ENCODE measurements around the gene TSHZ1. TPM values are rescaled to one million over a fixed set of nuclear protein-coding genes. Genes with fewer than 3 reads are reported as not detected.
A peak's percentile ranks its signal among the peaks of the same experiment; 100 is the strongest.

The TSHZ1 gene
- total RNA-seq, 4 donors from 2014 or later, result 22.3 to 41.7 (median 33.8) TPM

DNA sequence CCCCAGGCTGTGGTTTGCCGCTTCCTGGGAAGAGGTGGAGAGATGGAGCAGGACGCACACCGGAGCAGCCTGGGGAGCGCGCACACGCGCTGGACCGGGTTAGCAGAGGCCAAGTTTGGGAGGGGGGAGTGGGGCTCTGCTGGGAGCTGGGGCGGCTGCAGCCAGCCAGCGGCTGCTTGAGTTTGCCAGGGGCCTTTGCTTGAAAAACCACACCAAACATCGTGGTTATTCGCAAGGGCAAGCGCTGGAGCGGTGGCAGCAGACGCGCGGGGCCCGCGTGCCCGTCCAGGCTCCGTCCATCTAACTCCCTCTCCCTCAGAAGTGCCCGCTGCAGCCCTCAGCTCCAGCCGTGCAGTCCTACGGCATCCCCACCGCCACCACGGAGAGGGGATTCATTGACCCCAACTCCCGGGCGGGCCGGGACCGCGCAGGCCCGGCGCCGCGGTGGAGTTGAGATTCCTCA lies 6.3 kb upstream of the TSHZ1 start:
- H3K9me3 ChIP-seq, result no peaks in the 10 kb centered on the region
- H3K4me1 ChIP-seq, result peaks cover 0 to 81% (median 15%) of the 10 kb centered on the region in 3 donors
- TF ChIP-seq POLR2A (IDR thresholded peaks at IDR 0.05), result no peak
- no peak for TF ChIP-seq POLR2AphosphoS5 (IDR thresholded peaks at IDR 0.05)
- TF ChIP-seq, protein P1, sequence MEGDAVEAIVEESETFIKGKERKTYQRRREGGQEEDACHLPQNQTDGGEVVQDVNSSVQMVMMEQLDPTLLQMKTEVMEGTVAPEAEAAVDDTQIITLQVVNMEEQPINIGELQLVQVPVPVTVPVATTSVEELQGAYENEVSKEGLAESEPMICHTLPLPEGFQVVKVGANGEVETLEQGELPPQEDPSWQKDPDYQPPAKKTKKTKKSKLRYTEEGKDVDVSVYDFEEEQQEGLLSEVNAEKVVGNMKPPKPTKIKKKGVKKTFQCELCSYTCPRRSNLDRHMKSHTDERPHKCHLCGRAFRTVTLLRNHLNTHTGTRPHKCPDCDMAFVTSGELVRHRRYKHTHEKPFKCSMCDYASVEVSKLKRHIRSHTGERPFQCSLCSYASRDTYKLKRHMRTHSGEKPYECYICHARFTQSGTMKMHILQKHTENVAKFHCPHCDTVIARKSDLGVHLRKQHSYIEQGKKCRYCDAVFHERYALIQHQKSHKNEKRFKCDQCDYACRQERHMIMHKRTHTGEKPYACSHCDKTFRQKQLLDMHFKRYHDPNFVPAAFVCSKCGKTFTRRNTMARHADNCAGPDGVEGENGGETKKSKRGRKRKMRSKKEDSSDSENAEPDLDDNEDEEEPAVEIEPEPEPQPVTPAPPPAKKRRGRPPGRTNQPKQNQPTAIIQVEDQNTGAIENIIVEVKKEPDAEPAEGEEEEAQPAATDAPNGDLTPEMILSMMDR (IDR thresholded peaks at IDR 0.05), result no peak
- no peak for TF ChIP-seq EP300 (IDR thresholded peaks at IDR 0.05)
- 20% methylated on average over 2 of the region's 35 CpGs; no CpG with 5 or more reads in 1 of the 2 donors for WGBS, 2 donors (ENCODE audit: low coverage in 1 of 2)
- H3K36me3 ChIP-seq, result peaks cover 0 to 25% of the 10 kb centered on the region in 2 donors
- peak overlapping the region; percentile 61 to 98 (median 84) for H3K27ac ChIP-seq
- ATAC-seq, result no peak
- peak overlapping the region; percentile 44 to 77 for H3K4me3 ChIP-seq
- H3K27me3 ChIP-seq, result no peaks in the 10 kb centered on the region

DNA sequence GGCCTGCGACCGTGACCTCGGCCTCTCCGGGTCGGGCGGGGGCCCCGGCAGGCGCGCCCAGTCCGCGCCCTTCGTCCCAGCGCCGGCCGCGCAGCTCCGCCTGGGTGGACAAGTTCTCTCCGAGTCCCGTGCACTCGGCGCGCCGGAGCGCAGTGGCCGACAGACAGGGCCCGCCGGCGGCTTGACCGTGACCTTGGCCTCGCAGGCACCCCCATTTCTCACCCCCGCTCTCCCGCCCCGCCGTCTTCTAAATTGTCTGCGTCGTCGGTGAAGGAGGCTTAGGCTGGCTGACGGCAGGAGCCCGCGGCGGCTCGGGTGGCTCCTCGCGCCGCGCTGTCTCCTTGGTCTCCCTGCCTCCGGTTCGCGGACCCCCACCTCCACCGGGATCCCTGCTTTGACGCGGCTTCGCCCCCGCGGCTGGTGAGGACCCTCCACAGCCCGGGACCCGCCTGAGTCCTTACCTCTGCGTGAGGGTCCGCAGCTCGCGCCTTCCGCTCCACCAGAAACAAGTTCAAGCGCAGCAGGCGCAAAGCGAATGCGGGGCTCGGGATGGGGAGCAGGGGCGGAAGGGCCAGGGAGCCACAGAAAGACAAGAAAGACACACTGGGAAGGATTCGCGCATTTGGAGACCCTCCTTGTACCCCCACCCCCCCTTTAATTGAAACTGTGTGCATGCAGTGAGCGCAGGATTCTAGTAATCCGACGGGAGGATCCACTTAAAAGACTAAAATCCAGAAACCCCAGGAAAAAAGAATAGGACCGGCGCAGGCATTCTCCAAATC lies 5.7 kb upstream of the TSHZ1 start:
- ATAC-seq, result no peak
- WGBS, 2 donors (ENCODE audit: low coverage in 1 of 2), result 20 to 22% methylated on average over 3 to 7 of the region's 75 CpGs
- peak overlapping the region; percentile 61 to 98 (median 84) for H3K27ac ChIP-seq
- H3K4me3 ChIP-seq, result peak overlapping the region; percentile 44 to 77
- no peaks in the 10 kb centered on the region for H3K9me3 ChIP-seq
- H3K4me1 ChIP-seq, result peaks cover 0 to 77% (median 15%) of the 10 kb centered on the region in 3 donors
- TF ChIP-seq POLR2AphosphoS5 (IDR thresholded peaks at IDR 0.05) (no peak), POLR2A (IDR thresholded peaks at IDR 0.05) (no peak), EP300 (IDR thresholded peaks at IDR 0.05) (no peak)
- TF ChIP-seq, protein P1 (IDR thresholded peaks at IDR 0.05), result no peak
- H3K27me3 ChIP-seq, result no peaks in the 10 kb centered on the region
- H3K36me3 ChIP-seq, result peaks cover 0 to 19% of the 10 kb centered on the region in 2 donors

DNA sequence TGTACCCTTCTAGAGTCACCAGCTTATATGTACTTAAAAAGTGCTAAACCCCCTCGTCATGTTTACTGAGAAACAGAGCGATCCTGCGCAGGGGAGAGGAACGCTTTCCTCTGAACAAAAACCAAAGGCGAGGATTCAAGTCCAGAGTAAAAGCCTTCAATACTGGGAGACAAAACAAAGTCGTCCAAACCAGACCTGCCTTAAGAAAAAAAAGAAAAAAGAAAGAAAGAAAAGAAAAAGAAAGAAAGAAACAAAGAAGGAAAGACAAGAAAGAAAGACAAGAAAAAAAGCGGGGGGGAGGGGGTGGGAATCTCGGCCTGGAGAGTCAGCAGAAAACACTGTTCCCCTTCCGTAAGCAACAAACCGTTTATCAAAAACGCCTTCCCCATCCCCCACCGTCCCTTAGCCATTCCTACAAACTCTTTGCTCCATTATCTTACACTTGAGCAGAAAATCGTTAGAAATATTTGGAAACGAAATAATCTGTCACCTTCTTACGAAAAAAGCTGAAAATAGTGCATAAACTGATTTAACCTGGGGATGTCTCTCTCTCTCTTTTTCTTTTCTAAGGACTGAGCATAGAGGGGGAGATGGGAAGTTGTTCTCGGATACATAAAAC lies 5.0 kb upstream of the TSHZ1 start:
- no peak for ATAC-seq
- WGBS, 2 donors (ENCODE audit: low coverage in 1 of 2), result 39 to 41% methylated on average over 9 to 16 of the region's 16 CpGs
- Histone ChIP-seq H3K27me3 (no peaks in the 10 kb centered on the region), H3K4me3 (peak overlapping the region; percentile 44 to 77), H3K4me1 (peaks cover 0 to 77% (median 15%) of the 10 kb centered on the region in 3 donors), H3K36me3 (peaks cover 0 to 13% of the 10 kb centered on the region in 2 donors), H3K9me3 (no peaks in the 10 kb centered on the region), H3K27ac (peak overlapping the region; percentile 61 to 100 (median 97))
- TF ChIP-seq EP300 (IDR thresholded peaks at IDR 0.05), result no peak
- TF ChIP-seq POLR2AphosphoS5 (IDR thresholded peaks at IDR 0.05), result no peak
- no peak for TF ChIP-seq POLR2A (IDR thresholded peaks at IDR 0.05)

DNA sequence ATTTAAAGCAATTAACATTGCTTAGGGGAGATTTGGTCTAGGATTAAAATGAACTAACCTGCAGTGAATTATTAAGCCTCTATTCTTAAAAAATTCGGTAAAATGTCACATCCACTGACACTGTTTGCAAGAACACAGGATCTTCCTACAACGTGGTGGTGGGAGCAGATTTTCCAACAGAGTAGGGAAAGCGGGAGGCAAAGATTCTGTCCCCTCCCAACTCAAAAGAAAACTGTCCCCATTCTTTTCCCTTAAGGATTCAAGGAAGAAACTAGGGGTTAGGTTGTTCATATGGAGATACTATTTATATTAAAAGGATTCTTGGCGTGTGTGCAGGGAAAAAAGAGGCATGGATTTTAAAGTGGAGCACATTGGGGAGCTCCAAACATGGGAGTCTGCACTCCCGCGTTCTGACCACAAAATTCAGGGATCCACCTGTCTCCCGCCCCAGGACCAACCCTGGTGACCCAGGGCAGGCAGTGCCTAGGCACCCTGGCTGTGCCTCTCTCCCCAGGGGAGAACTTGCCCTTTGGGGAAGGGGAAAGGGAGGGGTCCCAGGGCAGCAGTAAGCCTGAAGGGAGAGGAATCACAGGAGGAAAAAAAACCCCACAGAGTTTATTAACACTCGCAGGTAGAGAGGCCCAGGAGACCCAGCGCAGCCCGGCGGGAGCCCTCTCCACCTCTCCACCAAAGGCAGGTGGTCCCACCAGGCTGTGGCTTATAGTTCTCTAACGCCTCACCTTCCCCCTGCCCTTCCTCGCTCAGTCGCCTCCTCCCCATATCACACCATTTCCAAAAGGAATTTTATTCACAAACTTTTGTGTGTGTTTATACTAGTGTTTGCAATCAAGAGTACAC lies 3.9 kb upstream of the TSHZ1 start:
- Histone ChIP-seq H3K36me3 (peaks cover 0 to 4% of the 10 kb centered on the region in 2 donors), H3K9me3 (no peaks in the 10 kb centered on the region), H3K4me1 (peaks cover 0 to 66% (median 15%) of the 10 kb centered on the region in 3 donors), H3K4me3 (peak overlapping the region; percentile 77 to 91), H3K27ac (peak overlapping the region; percentile 2 to 100 (median 97)), H3K27me3 (no peaks in the 10 kb centered on the region)
- ATAC-seq, result no peak
- 30 to 52% methylated on average over 9 to 13 of the region's 14 CpGs for WGBS, 2 donors (ENCODE audit: low coverage in 1 of 2)
- TF ChIP-seq POLR2AphosphoS5 (IDR thresholded peaks at IDR 0.05), result no peak
- TF ChIP-seq, protein P1 (IDR thresholded peaks at IDR 0.05), result no peak
- no peak for TF ChIP-seq POLR2A (IDR thresholded peaks at IDR 0.05)
- no peak for TF ChIP-seq EP300 (IDR thresholded peaks at IDR 0.05)

Data from gastroesophageal sphincter (tissue), 4 donors.